PC-3 (cell line): ENCODE data around the gene MED15. TPM values are rescaled to one million over a fixed set of nuclear protein-coding genes. Genes with fewer than 3 reads are reported as not detected.

Experiments used
- ATAC-seq: fragments of 200-7000 bp; cut with Tn5 transposase; 2 replicates; pipeline ENCODE4 v1.9.1; 2020; ENCODE audit warnings: mild to moderate bottlenecking, moderate library complexity
- BruUV-seq: library from RNA; stranded (reverse); fragments of 400-500 nt; replicated peaks from 2 replicates; lab custom pipeline; 2021; lab: Mats Ljungman, UMichigan
- CTCF ChIA-PET: fragments of 300-600 bp; sonication (Branson Sonifier 250); formaldehyde crosslinking; loops from one replicate; lab custom pipeline; 2022; ENCODE audit warnings: antibody characterized with exemption; lab: Charles Lee
- POLR2A ChIA-PET: fragments of 300-600 bp; sonication (Branson Sonifier 250); formaldehyde crosslinking; loops from one replicate; lab custom pipeline; 2022; ENCODE audit warnings: antibody characterized with exemption; ENCODE audit not compliant: unreplicated experiment; lab: Charles Lee
- DNase-seq: peaks from one replicate; pipeline ENCODE4 v3.0.0-alpha.2; 2015
- H2AFZ ChIP-seq: fragments of 300-600 bp; sonication (generic); 2 replicates; pipeline ENCODE4 v1.6.0; 2016; ENCODE audit warnings: antibody characterized with exemption, low read length
- H3F3A ChIP-seq: fragments of 300-600 bp; sonication (generic); one replicate; pipeline ENCODE4 v1.6.0; 2017; ENCODE audit warnings: antibody characterized with exemption, low read length, control low read depth, mild to moderate bottlenecking; ENCODE audit not compliant: unreplicated experiment
- H3K27ac ChIP-seq: fragments of 300-600 bp; sonication (generic); 2 replicates; pipeline ENCODE4 v1.5.1; 2016; ENCODE audit warnings: mild to moderate bottlenecking, low read length
- H3K27me3 ChIP-seq: fragments of 300-600 bp; sonication (generic); 2 replicates; pipeline ENCODE4 v1.6.1; 2016; ENCODE audit warnings: low read length, mixed read lengths
- H3K36me3 ChIP-seq: fragments of 300-600 bp; sonication (generic); 2 replicates; pipeline ENCODE4 v1.6.1; 2016; ENCODE audit warnings: low read depth, mixed run types, low read length, mixed read lengths
- H3K4me1 ChIP-seq: fragments of 300-600 bp; sonication (generic); 2 replicates; pipeline ENCODE4 v1.5.1; 2016; ENCODE audit warnings: low read length; ENCODE audit not compliant: insufficient read depth
- H3K4me2 ChIP-seq: fragments of 300-600 bp; sonication (generic); 2 replicates; pipeline ENCODE4 v1.6.0; 2016; ENCODE audit warnings: low read length
- H3K4me3 ChIP-seq: fragments of 300-600 bp; sonication (generic); 2 replicates; pipeline ENCODE4 v1.5.1; 2016; ENCODE audit warnings: mild to moderate bottlenecking, low read length, mixed read lengths
- H3K79me2 ChIP-seq: fragments of 300-600 bp; sonication (generic); 2 replicates; pipeline ENCODE4 v1.6.1; 2017; ENCODE audit warnings: low read length, mixed read lengths
- H3K9ac ChIP-seq: fragments of 300-600 bp; sonication (generic); 2 replicates; pipeline ENCODE4 v1.6.0; 2016; ENCODE audit warnings: mild to moderate bottlenecking, low read length
- H3K9me2 ChIP-seq: fragments of 300-600 bp; sonication (generic); replicated peaks from 2 replicates; pipeline ENCODE4 v1.6.1; 2016; ENCODE audit warnings: mixed run types, low read length, mixed read lengths
- H3K9me3 ChIP-seq: fragments of 300-600 bp; sonication (generic); 2 replicates; pipeline ENCODE4 v1.6.1; 2016; ENCODE audit warnings: low read length, mixed read lengths
- H4K20me1 ChIP-seq: fragments of 300-600 bp; sonication (generic); 2 replicates; pipeline ENCODE4 v1.6.1; 2016; ENCODE audit warnings: low read length, mixed read lengths
- EZH2 ChIP-seq: fragments of 300-600 bp; sonication (generic); IDR thresholded peaks from one replicate; pipeline ENCODE4 v1.6.1; 2017; ENCODE audit warnings: antibody characterized with exemption, mild to moderate bottlenecking, low read length; ENCODE audit not compliant: unreplicated experiment
- EZH2phosphoT487 ChIP-seq: fragments of 300-600 bp; sonication (generic); IDR thresholded peaks from 2 replicates; pipeline ENCODE4 v1.6.1; 2018; ENCODE audit warnings: mild to moderate bottlenecking, antibody characterized with exemption, low read length, borderline replicate concordance
- intact Hi-C: fragments of 100-400 bp; cut with micrococcal nuclease; formaldehyde crosslinking; loops from 2 replicates; pipeline ENCODE4 v1.9.0; 2023
- total RNA-seq: library from RNA; depleted of rRNA; stranded (reverse); fragments of >200 nt; gene quantifications from 2 replicates; pipeline ENCODE4 v1.2.3, GENCODE V29; 2014
- TF ChIP-seq, protein P1 (sequence below): fragments of 300-600 bp; sonication (generic); conservative IDR thresholded peaks from 2 replicates; pipeline ENCODE4 v1.5.1; 2017; ENCODE audit warnings: antibody characterized with exemption, low read depth, mild to moderate bottlenecking, low read length

Gene MED15
- total RNA-seq, 1 experiment from 2014 or later, result 55.9 TPM

DNA sequence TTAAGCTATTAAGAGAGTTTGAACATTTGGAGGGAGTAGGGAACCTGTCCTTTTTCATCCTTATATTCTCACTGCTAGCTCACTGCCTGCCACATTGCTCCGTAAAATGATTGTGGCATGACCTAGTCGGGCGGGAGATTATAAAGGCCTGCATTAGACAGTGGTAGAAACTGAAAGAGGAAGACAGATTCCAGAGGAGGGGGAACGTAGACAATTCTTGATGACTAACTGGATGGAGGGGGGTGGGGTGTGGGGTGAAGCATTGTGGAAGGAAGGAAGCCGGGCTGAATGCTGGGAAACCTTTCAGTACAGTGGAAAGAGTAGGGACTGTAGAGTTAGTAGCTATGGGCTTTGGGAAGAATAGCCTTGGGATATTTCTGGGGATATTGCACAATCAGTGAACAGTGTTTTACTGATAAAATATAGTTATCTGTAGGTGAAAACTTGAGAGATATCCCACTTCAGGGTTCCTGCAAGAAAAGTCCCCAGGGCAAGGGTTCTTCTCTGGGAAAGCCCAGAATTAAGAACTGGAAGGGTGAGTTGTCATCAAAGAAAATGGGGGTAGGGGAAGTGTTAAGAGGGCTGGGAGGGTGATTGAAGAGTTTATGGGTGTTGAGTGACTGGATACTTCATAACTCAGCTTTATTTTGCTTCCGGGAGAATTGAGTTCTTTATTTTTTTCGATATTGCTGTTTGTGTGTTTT, 2.1 kb downstream of the MED15 start:
- H3K4me2 ChIP-seq, result peak overlapping the region; percentile 97
- ChIA-PET CTCF (no interaction called here), POLR2A (interaction anchor here (0.6 kb wide), 1 partner anchor 21 kb away, joined by 5 read pairs; no protein-coding TSS in a partner anchor)
- peak overlapping the region; percentile 80 for H3K4me3 ChIP-seq
- peaks cover 6% of the 10 kb centered on the region for H3F3A ChIP-seq
- H2AFZ ChIP-seq, result no peak overlapping the region
- H3K4me1 ChIP-seq, result peaks cover 45% of the 10 kb centered on the region
- DNase-seq (peak; percentile 80), ATAC-seq (peak; percentile 68)
- H3K27ac ChIP-seq, result peak overlapping the region; percentile 100
- no peaks in the 10 kb centered on the region for H3K9me2 ChIP-seq
- no TSS peak for BruUV-seq
- TF ChIP-seq EZH2phosphoT487, result no peak
- TF ChIP-seq EZH2, result no peak
- TF ChIP-seq, protein P1, sequence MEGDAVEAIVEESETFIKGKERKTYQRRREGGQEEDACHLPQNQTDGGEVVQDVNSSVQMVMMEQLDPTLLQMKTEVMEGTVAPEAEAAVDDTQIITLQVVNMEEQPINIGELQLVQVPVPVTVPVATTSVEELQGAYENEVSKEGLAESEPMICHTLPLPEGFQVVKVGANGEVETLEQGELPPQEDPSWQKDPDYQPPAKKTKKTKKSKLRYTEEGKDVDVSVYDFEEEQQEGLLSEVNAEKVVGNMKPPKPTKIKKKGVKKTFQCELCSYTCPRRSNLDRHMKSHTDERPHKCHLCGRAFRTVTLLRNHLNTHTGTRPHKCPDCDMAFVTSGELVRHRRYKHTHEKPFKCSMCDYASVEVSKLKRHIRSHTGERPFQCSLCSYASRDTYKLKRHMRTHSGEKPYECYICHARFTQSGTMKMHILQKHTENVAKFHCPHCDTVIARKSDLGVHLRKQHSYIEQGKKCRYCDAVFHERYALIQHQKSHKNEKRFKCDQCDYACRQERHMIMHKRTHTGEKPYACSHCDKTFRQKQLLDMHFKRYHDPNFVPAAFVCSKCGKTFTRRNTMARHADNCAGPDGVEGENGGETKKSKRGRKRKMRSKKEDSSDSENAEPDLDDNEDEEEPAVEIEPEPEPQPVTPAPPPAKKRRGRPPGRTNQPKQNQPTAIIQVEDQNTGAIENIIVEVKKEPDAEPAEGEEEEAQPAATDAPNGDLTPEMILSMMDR, result no peak
- peaks cover 72% of the 10 kb centered on the region for H3K79me2 ChIP-seq
- peaks cover 5% of the 10 kb centered on the region for H3K36me3 ChIP-seq
- intact Hi-C loops, result loop anchor here (5.0 kb wide), 1 partner anchor 58 kb away; no protein-coding TSS in a partner anchor
- no peaks in the 10 kb centered on the region for H3K9me3 ChIP-seq
- H3K9ac ChIP-seq, result peak overlapping the region; percentile 100
- no peaks in the 10 kb centered on the region for H3K27me3 ChIP-seq
- H4K20me1 ChIP-seq, result peaks cover 36% of the 10 kb centered on the region

DNA sequence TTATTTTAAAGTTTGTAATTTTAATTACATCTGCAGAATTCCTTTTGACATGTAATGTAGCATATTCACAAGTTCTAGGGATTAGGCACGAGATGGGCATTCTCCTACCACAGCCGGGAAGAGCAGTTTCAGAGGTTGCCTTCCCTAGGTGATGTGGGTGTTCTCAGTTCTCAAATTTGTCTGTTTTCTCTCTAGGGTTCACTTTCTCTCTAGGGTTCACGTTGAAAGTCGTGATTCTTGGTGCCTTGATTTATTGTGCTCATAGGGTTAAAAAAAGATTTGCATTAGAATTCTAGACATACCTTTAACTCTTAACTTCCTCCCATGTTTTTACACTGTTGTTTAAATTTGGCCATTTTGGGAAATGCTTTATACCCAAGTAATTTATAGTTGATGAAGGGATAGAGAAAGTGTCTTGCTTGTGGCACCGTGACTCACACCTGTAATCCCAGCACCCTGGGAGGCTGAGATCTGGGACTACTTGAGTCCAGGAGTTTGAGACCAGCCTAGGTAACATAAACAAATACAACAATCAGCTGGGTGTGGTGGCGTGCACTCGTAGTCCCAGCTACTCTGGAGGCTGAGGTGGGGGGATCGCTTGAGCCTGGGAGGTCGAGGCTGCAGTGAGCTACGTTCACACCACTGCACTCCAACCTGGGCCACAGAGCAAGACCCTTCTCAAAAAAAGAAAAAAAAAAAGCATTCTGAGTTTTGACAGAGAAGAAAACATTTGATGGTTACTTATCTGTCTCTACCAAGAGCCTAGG, 3.6 kb downstream of the MED15 start:
- Histone ChIP-seq H3K27me3 (no peaks in the 10 kb centered on the region), H3K4me1 (peaks cover 56% of the 10 kb centered on the region), H3K9me2 (no peaks in the 10 kb centered on the region), H3K36me3 (peaks cover 5% of the 10 kb centered on the region), H3K9ac (no peak overlapping the region), H3K27ac (0 out of 2 replicates have a peak overlapping the region, but pooled peaks have one; percentile 7), H4K20me1 (peaks cover 41% of the 10 kb centered on the region), H3F3A (peaks cover 6% of the 10 kb centered on the region), H2AFZ (no peak overlapping the region), H3K9me3 (no peaks in the 10 kb centered on the region), H3K79me2 (peaks cover 87% of the 10 kb centered on the region), H3K4me3 (peak overlapping the region; percentile 80; the same call in 1 of the 2 replicates), H3K4me2 (peak overlapping the region; percentile 97)
- TF ChIP-seq EZH2 (no peak), EZH2phosphoT487 (no peak)
- TF ChIP-seq, protein P1, result no peak
- no peak for ATAC-seq
- BruUV-seq, result no TSS peak
- ChIA-PET CTCF (interaction anchor here (0.6 kb wide), 1 partner anchor 12 kb away, joined by 3 read pairs; no protein-coding TSS in a partner anchor), POLR2A (no interaction called here)
- DNase-seq, result no peak
- intact Hi-C loops, result no loop called here
